Astrocyte (in vitro differentiated cells and primary cell): Measurements from ENCODE around the gene ESRRA.

Source experiments
- EZH2 ChIP-seq: IDR thresholded peaks from 2 replicates; pipeline ENCODE4 v1.6.1; 2012; ENCODE audit warnings: mild to moderate bottlenecking, low read length, inconsistent platforms; ENCODE audit not compliant: insufficient read depth
- TF ChIP-seq, protein P1 (sequence below): IDR thresholded peaks from 2 replicates; pipeline ENCODE4 v1.5.1; 2011; ENCODE audit warnings: low read depth, mild to moderate bottlenecking, inconsistent platforms, low read length, moderate library complexity; ENCODE audit not compliant: insufficient read depth

DNA sequence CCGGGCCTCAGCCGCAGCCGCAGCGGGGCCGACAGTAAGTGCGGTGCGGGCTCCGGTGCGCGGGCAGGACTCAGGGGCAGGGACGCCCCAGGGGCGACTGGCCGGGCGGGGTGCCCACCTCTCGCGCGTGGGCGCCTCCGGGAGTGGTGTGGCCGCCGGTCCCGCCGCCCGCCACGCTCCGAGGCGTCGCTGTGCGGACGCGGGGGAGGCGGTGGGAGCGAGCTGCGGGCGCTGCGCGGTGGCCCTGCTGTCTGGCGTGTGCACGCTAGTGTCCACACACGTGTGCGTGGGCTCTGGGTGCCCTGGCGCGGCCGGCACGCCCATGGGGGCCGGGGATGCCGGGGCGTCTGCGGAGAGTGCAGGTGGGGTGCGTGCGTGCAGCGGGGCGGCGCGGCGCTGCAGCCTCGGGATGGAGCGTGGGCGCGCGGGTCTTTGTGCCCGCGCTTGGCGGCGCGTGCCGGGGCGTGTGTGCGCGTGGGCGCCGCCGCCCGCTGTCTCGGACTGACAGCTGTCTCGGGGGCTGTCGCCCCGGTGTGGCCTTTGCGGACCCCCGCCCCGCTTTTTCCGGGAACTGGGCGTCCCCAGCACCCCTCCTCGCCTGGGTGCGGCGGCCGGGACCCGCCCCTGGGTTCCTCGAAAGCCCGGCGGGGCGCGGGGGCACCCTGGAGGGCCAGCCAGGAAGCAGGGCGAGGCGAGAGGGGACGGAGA is 13.4 kb upstream of the ESRRA start:
- TF ChIP-seq, protein P1, sequence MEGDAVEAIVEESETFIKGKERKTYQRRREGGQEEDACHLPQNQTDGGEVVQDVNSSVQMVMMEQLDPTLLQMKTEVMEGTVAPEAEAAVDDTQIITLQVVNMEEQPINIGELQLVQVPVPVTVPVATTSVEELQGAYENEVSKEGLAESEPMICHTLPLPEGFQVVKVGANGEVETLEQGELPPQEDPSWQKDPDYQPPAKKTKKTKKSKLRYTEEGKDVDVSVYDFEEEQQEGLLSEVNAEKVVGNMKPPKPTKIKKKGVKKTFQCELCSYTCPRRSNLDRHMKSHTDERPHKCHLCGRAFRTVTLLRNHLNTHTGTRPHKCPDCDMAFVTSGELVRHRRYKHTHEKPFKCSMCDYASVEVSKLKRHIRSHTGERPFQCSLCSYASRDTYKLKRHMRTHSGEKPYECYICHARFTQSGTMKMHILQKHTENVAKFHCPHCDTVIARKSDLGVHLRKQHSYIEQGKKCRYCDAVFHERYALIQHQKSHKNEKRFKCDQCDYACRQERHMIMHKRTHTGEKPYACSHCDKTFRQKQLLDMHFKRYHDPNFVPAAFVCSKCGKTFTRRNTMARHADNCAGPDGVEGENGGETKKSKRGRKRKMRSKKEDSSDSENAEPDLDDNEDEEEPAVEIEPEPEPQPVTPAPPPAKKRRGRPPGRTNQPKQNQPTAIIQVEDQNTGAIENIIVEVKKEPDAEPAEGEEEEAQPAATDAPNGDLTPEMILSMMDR: no peak
- peak; percentile 97 for TF ChIP-seq EZH2
